ENCODE data around the gene FMNL3. TPM values are rescaled to one million over a fixed set of nuclear protein-coding genes. Genes with fewer than 3 reads are reported as not detected.
"Not testable (repeated sequence)": the region's sequence is repeated elsewhere in the genome, so short reads cannot be mapped to it uniquely, and the experiment has no call there.

Gene FMNL3
- polyA plus RNA-seq, 1 donor from 2014 or later, result 9.3 TPM

DNA sequence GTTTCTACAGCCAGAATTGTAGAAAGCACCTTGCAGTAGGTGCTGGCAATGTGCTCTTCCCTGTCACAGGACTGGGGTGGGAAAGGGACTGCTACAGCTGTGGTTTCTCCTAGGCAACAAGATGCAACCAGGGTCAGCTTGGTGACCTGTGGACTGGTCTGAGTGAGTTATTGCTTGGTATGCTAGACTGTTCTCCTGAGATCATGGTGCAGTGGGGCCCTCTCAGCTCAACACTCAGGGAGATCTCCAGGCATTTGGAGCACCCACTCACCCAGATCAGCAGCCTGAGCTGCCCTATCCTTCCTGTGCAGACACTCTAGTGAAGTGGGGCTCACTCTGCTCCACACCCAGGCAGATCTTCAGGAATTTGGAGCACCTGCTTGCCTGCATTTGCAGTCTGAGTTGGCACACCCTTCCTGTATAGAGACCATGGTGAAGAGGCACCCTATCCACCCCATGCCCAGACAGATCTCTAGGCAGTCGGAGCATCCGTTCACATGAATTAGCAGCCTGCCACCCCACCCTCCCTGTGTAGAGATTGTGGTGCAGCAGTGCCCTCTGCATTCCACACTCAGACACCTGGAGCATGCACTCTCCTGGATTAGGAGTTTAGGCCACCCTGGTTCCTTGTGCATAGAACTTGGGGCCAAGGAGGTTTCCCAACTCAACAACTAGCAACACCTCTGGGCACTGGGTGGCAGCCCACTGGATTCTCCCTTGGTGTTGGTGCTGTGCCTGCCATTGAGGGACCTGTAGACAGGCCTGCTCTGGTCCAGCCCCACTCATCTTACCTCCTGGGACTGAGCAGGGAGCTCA is 97.9 kb downstream of the FMNL3 start:
- Histone ChIP-seq H3K27me3 (ENCODE audit: insufficient read depth, low read depth, low read length) (no peaks in the 10 kb centered on the region), H3K4me2 (ENCODE audit: low read length) (no peak overlapping the region), H3K4me3 (ENCODE audit: low read length) (no peak overlapping the region), H4K20me1 (ENCODE audit: insufficient read depth) (no peaks in the 10 kb centered on the region), H3K9me3 (ENCODE audit: low read length) (no peaks in the 10 kb centered on the region), H2AFZ (ENCODE audit: low read depth, low read length) (no peak overlapping the region), H3K79me2 (replicated peaks; ENCODE audit: insufficient read depth, low read length) (no peaks in the 10 kb centered on the region), H3K9ac (ENCODE audit: low read length) (no peak overlapping the region), H3K36me3 (ENCODE audit: insufficient read depth, low read length) (no peaks in the 10 kb centered on the region), H3F3A (ENCODE audit: insufficient read depth, low read length, poor library complexity, severe bottlenecking) (no peaks in the 10 kb centered on the region), H3K27ac (ENCODE audit: low read length) (no peak overlapping the region), H3K9me2 (ENCODE audit: insufficient read depth, low read length) (no peaks in the 10 kb centered on the region)
- TF ChIP-seq EZH2 (IDR thresholded peaks at IDR 0.05; ENCODE audit: borderline replicate concordance, insufficient read depth, low read length, poor library complexity, severe bottlenecking) (no peak), RAD21 (conservative IDR thresholded peaks at IDR 0.05) (no peak), SMC3 (conservative IDR thresholded peaks at IDR 0.05; ENCODE audit: poor library complexity) (no peak), TAF1 (IDR thresholded peaks at IDR 0.05; ENCODE audit: low read depth) (no peak), MXI1 (conservative IDR thresholded peaks at IDR 0.05; ENCODE audit: poor library complexity, severe bottlenecking) (no peak), POLR2AphosphoS5 (IDR thresholded peaks at IDR 0.05) (no peak), EP300 (conservative IDR thresholded peaks at IDR 0.05; ENCODE audit: poor library complexity, severe bottlenecking) (no peak)
- TF ChIP-seq, protein P1, sequence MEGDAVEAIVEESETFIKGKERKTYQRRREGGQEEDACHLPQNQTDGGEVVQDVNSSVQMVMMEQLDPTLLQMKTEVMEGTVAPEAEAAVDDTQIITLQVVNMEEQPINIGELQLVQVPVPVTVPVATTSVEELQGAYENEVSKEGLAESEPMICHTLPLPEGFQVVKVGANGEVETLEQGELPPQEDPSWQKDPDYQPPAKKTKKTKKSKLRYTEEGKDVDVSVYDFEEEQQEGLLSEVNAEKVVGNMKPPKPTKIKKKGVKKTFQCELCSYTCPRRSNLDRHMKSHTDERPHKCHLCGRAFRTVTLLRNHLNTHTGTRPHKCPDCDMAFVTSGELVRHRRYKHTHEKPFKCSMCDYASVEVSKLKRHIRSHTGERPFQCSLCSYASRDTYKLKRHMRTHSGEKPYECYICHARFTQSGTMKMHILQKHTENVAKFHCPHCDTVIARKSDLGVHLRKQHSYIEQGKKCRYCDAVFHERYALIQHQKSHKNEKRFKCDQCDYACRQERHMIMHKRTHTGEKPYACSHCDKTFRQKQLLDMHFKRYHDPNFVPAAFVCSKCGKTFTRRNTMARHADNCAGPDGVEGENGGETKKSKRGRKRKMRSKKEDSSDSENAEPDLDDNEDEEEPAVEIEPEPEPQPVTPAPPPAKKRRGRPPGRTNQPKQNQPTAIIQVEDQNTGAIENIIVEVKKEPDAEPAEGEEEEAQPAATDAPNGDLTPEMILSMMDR (IDR thresholded peaks at IDR 0.05; ENCODE audit: poor library complexity, severe bottlenecking), result no peak
- TF ChIP-seq, protein P2, sequence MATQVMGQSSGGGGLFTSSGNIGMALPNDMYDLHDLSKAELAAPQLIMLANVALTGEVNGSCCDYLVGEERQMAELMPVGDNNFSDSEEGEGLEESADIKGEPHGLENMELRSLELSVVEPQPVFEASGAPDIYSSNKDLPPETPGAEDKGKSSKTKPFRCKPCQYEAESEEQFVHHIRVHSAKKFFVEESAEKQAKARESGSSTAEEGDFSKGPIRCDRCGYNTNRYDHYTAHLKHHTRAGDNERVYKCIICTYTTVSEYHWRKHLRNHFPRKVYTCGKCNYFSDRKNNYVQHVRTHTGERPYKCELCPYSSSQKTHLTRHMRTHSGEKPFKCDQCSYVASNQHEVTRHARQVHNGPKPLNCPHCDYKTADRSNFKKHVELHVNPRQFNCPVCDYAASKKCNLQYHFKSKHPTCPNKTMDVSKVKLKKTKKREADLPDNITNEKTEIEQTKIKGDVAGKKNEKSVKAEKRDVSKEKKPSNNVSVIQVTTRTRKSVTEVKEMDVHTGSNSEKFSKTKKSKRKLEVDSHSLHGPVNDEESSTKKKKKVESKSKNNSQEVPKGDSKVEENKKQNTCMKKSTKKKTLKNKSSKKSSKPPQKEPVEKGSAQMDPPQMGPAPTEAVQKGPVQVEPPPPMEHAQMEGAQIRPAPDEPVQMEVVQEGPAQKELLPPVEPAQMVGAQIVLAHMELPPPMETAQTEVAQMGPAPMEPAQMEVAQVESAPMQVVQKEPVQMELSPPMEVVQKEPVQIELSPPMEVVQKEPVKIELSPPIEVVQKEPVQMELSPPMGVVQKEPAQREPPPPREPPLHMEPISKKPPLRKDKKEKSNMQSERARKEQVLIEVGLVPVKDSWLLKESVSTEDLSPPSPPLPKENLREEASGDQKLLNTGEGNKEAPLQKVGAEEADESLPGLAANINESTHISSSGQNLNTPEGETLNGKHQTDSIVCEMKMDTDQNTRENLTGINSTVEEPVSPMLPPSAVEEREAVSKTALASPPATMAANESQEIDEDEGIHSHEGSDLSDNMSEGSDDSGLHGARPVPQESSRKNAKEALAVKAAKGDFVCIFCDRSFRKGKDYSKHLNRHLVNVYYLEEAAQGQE (IDR thresholded peaks at IDR 0.05; ENCODE audit: borderline replicate concordance), result no peak

DNA sequence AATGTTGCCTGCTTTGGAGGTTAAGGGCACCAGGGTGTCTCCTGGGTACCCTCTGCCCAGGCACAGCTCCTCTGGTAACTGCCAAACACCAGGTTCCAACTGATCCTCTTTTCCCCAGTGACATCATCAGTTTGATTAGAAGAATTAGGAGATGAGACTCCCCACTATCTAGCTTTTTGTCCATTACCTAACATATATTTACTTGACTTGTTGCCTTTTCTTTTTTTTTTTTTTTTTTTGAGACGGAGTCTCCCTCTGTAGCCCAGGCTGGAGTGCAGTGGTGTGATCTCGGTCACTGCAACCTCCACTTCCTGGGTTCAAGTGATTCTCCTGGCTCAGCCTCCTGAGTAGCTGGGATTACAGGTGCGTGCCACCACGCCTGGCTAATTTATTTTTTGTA is 101.7 kb downstream of the FMNL3 start, which contains the start of gene FAM186B:
TSS of gene FAM186B (minus strand) at position 101 of the 400 bp plus-strand sequence. CDS start 162 bp downstream, outside the sequence.
- not testable (repeated sequence) for H3F3A ChIP-seq (ENCODE audit: insufficient read depth, low read length, poor library complexity, severe bottlenecking); H3K79me2 ChIP-seq (replicated peaks; ENCODE audit: insufficient read depth, low read length); H3K9ac ChIP-seq (ENCODE audit: low read length); H2AFZ ChIP-seq (ENCODE audit: low read depth, low read length); H3K4me3 ChIP-seq (ENCODE audit: low read length); H3K27ac ChIP-seq (ENCODE audit: low read length); H3K4me2 ChIP-seq (ENCODE audit: low read length); H3K36me3 ChIP-seq (ENCODE audit: insufficient read depth, low read length); H3K9me2 ChIP-seq (ENCODE audit: insufficient read depth, low read length); H3K27me3 ChIP-seq (ENCODE audit: insufficient read depth, low read depth, low read length); H3K9me3 ChIP-seq (ENCODE audit: low read length); H4K20me1 ChIP-seq (ENCODE audit: insufficient read depth)
